Regular cardiac myocyte (primary cell): Measurements from ENCODE around the gene B3GLCT. TPM values are rescaled to one million over a fixed set of nuclear protein-coding genes. Genes with fewer than 3 reads are reported as not detected.

Source experiments
- total RNA-seq: library from RNA; depleted of rRNA; stranded (reverse); fragments of >200 nt; gene quantifications from 2 replicates; pipeline ENCODE4 v1.2.3, GENCODE V29; 2014

Gene B3GLCT
- 10.7 and 10.9 TPM in 2 replicates for total RNA-seq

GRCh38 chr13:31199849-31200636, at the start of gene B3GLCT:
B3GLCT (plus strand) TSS chr13:31199975; CDS start chr13:31200085, 110 bp downstream.

DNA sequence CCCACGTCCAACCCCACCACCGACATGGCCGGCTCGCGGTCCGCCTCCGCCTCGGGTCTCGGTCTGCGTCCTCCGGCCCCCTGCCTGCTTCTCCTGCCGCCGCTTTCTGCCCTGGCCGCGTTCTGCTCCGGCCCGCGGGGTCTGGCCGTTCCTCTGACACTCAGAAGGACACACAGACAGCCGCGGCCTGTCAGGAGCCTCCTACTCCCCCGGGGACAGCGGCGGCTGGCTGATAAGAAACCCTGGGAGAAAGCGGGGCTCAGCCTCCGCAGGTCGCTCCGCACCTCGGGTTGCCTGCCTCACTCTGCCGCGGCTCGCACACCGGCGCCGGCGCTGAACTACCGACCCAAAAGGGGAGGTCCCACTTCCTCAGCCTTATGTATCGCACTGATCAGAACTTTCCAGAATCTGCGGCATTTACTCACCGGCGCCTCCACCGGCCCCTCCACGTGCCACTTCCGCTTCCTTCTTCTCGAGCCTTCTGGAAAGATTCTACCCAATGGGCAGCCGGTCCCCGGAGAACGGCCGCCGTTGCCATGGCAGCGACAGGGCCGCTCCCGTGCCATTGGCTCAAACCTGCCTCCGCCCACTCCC, 38.1 kb upstream of the B3GLCT start, which contains the start of gene HSPH1:
HSPH1 (minus strand) TSS at position 348 of the 594 bp plus-strand sequence; CDS start at position 26, 322 bp downstream.

Other genes with a start within 250 kb of the B3GLCT start
- 41.2 and 103 TPM in 2 replicates for gene HSPH1, start 38.1 kb upstream of the B3GLCT start, total RNA-seq